SK-MEL-5 (cell line): ENCODE measurements around the gene PRRC1. TPM values are rescaled to one million over a fixed set of nuclear protein-coding genes. Genes with fewer than 3 reads are reported as not detected.

Experiments used
- DNase-seq: peaks from one replicate; pipeline ENCODE4 v3.0.0-alpha.2; 2016; ENCODE audit warnings: low read depth, low spot score
- in situ Hi-C: cut with HindIII; loops from 2 replicates; pipeline ENCODE4 v1.10.0; 2016; ENCODE audit warnings: low sequenced_read_pairs, high pct_unique_total_duplicates, low pct_unique_long_range_greater_than_20kb
- total RNA-seq: library from RNA; depleted of rRNA; stranded (reverse); fragments of >200 nt; shearing (Covaris generic); gene quantifications from 2 replicates; pipeline ENCODE4 v1.2.3, GENCODE V29; 2014; rRNA removed

The PRRC1 gene
- total RNA-seq, 1 experiment from 2014 or later, result 41.4 TPM

- in situ Hi-C loops, result no loop called here
- no peak for DNase-seq
Observed at GRCh38 chr5:127595484-127596368, 78.3 kb downstream of the PRRC1 start.

GRCh38 chr5:127596501-127596900 lies 79.1 kb downstream of the PRRC1 start:
- in situ Hi-C loops, result no loop called here
- DNase-seq, result no peak

GRCh38 chr5:127599320-127599719 lies 81.9 kb downstream of the PRRC1 start:
- in situ Hi-C loops, result no loop called here
- no peak for DNase-seq

DNA sequence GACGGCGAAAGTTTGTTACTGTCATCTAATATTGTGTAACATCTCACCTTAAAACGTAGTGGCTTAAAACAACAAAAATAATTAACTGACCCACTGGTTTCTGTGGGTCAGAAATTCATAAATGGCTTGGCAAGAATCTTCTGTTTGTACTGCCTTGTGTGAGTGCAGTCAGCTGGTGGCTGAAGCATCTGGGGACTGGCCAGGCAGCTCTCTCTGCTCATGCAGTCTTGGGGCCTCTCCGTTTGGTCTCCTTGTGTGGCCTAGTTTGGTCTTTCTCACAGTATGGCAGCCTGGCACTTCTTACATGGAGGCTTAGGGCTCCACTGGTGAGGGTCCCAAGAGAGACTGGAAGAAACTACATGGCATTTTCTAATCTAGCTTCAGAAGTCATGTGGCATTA lies 82.4 kb downstream of the PRRC1 start:
- in situ Hi-C loops, result no loop called here
- no peak for DNase-seq

- in situ Hi-C loops, result no loop called here
- DNase-seq, result no peak
Observed at GRCh38 chr5:127601111-127601510, 83.7 kb downstream of the PRRC1 start.

DNA sequence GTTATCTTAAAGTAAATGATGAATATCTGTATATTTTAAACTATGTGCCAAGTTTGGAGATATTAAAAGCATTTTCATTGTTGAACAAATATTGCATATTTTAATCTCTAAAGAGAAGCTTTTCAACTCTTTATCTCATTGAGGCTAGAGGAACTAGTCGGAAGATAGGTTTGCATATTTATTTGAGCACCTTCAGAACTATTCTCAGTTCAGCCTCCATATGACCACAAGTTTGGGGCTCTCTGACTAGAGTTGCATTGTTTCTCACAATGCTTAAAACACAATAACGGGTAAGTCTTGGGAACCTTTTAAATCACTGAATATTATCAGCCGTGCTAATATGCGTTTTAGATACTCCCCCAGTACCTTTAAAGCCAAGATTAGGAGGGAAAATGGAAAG lies 84.2 kb downstream of the PRRC1 start:
- DNase-seq, result no peak
- in situ Hi-C loops, result no loop called here

DNA sequence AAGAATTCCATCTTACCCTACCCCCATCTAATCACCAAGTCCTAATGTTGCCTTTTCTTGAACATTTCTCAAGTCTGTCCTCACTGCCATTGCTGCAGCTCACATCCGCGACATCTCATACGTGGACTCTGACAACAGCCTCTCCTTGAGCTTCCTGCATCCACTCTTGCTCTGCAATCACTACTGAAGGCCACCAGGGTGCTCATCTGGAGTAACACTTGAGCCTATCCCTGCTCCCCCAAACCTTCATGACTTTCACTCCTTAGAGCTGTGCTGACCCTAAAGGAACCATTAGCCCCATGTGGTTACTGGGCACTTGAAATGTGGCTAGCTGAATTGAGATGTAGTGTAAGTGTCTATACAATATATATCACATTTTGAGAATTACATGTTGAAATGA lies 85.0 kb downstream of the PRRC1 start:
- no peak for DNase-seq
- in situ Hi-C loops, result no loop called here

GRCh38 chr5:127602896-127603844 lies 85.7 kb downstream of the PRRC1 start:
- DNase-seq, result no peak
- in situ Hi-C loops, result no loop called here

Other genes with a start within 250 kb of the PRRC1 start
- gene MEGF10, start 226.8 kb upstream of the PRRC1 start, total RNA-seq, result 11.4 and 16.4 TPM in 2 replicates
- not detected in 2 replicates for gene CTXN3, start 131.4 kb downstream of the PRRC1 start, total RNA-seq
- gene CCDC192, start 185.8 kb downstream of the PRRC1 start, total RNA-seq, result not detected in 2 replicates